Epithelial cell of prostate (primary cell): ENCODE data around the gene FRAT2.
A peak's percentile ranks its signal among the peaks of the same experiment; 100 is the strongest.
"Not testable (repeated sequence)": the region's sequence is repeated elsewhere in the genome, so short reads cannot be mapped to it uniquely, and the experiment has no call there.

ENCODE experiments used
- DNase-seq: peaks from one replicate; pipeline ENCODE4 v3.0.0-alpha.2; 2011; ENCODE audit warnings: low read depth, low spot score
- H3K27ac ChIP-seq: fragments of 450-650 bp; 2 replicates; pipeline ENCODE4 v1.5.1; 2017; ENCODE audit warnings: mild to moderate bottlenecking

Gene FRAT2

DNA sequence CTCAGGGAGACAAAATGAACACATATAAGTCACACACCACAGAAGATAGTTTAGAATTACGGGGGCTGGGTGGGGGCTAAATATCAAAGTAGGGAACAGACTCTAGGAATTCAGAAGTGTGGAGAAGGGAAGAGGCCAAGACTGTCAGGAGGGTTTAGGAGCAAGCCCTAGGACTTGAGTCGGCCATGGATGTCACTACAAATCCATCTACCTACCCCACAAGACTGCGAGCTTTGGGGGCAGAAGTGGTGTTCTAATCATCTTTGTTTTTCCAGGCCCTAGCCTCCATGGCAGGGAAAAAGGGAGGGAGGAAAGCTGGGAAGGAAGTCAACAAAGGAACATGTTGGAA, 36.3 kb downstream of the FRAT2 start:
- no peak for DNase-seq

GRCh38 chr10:97297556-97298222, 36.8 kb downstream of the FRAT2 start:
- no peak overlapping the region for H3K27ac ChIP-seq
- no peak for DNase-seq

More for the DNA sequence above, 36.3 kb downstream of the FRAT2 start:
- H3K27ac ChIP-seq, result no peak overlapping the region

DNA sequence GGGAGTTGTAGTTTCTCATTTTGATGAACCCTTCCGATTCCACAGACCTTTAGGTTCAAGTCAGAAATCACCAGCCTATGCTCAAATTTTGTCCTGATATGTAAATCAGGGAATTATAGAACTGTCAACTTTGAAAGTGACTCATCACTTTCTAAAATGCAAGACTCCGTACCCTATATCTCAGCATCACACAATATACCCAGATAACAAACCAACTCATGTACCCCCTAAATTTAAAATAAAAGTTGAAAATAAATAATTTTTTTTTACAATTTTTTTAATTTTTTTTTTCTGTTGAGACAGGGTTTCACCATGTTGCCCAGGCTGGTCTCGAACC, 41.7 kb downstream of the FRAT2 start:
- no peak for DNase-seq
- H3K27ac ChIP-seq, result no peak overlapping the region

DNA sequence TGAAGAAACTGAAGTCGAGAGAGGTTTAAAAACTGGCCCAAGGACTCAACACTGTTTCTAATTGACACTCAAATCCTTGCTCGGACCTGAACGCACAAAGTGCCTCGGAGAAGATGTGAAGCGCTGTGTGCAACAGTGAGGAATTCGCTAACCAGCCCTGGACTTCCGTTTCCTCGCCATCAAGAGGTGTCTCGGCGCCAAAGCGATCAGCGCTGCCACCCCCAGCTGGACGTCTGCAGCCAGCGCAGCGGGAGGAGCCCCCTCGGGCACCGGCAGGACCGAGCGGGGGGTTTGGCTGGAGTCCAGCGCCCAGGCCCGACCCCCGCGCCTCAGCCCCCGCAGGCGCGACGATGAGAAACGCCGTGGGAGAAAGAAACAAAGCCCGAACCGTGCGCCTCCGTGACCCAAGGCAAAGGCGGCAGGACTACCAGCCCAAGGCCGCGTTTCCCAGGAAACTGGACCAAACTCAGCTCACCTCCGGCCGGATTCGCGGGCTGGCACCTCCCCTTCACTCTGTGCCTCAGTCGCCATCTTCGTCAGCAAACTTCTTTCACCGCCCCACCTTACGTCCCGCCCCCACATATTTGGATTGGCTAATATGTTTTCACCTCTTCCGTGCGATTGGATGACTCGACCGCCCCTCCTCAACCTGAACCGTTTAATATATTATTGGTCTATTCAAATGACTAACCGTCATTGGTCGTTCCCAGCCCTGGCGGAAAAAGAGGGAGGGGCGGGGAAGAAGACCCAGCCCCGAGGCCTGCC, 42.2 kb downstream of the FRAT2 start, which contains the start of gene ARHGAP19:
ARHGAP19 (minus strand) TSS at position 541 of the 765 bp plus-strand sequence; CDS start at position 531, 10 bp downstream.
- DNase-seq, result peak; percentile 86
- H3K27ac ChIP-seq, result peak within 1 kb of the TSS; percentile 86

DNA sequence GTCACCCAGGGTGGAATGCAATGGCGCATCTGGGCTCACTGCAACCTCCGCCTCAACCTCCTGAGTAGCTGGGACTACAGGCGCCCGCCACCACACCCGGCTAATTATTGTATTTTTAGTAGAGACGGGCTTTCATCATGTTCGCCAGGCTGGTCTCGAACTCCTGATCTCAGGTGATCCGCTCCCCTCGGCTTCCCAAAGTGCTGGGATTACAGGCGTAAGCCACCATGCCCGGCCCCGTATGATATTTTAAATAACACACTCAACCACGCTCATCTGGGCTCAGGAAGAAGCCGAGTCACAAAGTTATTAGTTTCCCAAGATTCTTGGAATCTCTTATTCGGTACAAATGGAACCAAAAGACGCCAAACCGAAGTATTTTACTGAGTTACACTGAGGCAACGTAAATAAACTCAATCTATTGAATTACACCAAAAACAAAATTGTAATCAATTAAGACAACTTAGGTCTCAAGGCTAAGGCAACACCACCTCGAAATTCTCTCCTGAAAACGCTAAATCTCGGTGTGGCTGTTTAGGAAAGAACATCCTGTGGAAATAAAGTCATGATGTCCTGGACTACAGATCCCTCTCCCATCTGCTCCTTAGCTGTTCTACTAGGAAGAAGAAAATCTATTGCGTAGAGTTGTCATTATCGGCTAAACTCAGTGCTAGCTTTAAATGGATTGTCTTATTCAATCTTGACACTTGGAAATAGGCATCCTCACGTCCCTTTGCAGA, 43.0 kb downstream of the FRAT2 start:
- H3K27ac ChIP-seq, result peak overlapping the region; percentile 86

GRCh38 chr10:97290576-97291356, 43.8 kb downstream of the FRAT2 start:
- peak overlapping the region; percentile 86 for H3K27ac ChIP-seq
- not testable (repeated sequence) for DNase-seq

More for the DNA sequence above, 43.0 kb downstream of the FRAT2 start:
- DNase-seq, result no peak

DNA sequence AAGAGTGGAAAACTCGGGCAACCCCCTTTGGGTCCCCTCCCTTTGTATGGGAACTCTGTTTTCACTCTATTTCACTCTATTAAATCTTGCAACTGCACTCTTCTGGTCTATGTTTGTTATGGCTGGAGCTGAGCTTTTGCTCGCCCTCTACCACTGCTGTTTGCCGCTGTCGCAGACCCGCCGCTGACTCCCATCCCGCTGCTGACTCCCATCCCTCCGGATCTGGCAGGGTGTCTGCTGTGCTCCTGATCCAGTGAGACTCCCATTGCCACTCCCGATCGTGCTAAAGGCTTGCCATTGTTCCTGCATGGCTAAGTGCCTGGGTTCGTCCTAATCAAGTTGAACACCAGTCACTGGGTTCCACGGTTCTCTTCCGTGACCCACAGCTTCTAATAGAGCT, 44.5 kb downstream of the FRAT2 start:
- H3K27ac ChIP-seq, DNase-seq: not testable (repeated sequence)
